Fibroblast of skin of left biceps (primary cell): ENCODE measurements around the gene HOXB6.

ENCODE experiments used
- DNase-seq, 2 experiments: peaks; one replicate each; pipeline ENCODE4 v3.0.0-alpha.2; 2013; ENCODE audit warnings: low read depth in 2 of 2

HOXB6 gene

GRCh38 chr17:48594538-48595277, 10.1 kb downstream of the HOXB6 start:
- no peak for DNase-seq

GRCh38 chr17:48593840-48594537, 10.8 kb downstream of the HOXB6 start:
- peak; percentile 92 to 94 for DNase-seq

GRCh38 chr17:48593126-48593829, 11.5 kb downstream of the HOXB6 start, which contains the start of gene HOXB5:
TSS of gene HOXB5 (minus strand) at chr17:48593779. CDS start at chr17:48593682, 97 bp downstream.
- DNase-seq, result no peak

- DNase-seq, result no peak
Observed at GRCh38 chr17:48592577-48592976, 12.2 kb downstream of the HOXB6 start.

GRCh38 chr17:48592057-48592514, 12.7 kb downstream of the HOXB6 start:
- DNase-seq, result no peak

GRCh38 chr17:48591255-48592056, 13.3 kb downstream of the HOXB6 start:
- DNase-seq, result no peak

- no peak for DNase-seq
Observed at GRCh38 chr17:48590607-48591161, 14.1 kb downstream of the HOXB6 start.

DNA sequence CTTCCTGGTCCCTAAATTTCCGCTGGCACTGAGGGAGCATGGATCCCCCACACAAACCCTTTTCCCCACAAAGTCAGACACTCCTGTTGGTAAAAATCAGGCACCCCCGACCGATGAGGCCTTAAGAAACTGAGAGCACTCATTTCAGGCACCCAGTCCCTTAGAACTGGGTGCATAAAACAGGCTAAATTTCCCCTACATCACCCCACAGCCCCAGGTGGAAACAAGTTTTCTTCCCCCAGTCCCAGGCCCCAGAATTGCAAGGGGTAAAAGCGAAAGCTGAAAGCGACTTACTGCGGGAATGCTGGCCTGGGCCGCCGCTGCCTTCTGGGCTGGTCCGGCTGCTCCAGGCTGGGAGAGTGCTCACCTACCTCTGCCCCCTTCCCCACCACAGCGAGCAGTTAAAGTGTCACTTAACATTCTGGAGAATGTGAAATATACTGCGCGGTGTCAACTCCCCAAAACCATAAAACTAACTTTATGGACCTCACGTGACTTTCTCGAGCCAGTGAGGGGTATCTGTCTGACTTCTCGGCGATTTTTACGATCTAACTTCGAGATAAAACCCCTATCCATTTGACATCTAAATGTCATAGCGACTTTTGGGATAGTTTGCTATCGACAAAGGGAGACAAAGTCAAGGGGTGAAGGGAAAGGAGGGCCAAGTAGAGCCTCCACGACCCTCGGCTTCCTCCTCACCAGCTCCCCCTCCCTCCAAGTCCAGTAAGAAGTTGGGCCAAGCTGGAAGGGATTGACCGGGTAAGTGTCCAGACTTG, 14.8 kb downstream of the HOXB6 start, which contains the start of gene HOXB3:
TSS of gene HOXB3 (minus strand) at position 411 of the 776 bp plus-strand sequence. CDS start 37,767 bp downstream, outside the sequence.
- no peak for DNase-seq

- no peak for DNase-seq
Observed at GRCh38 chr17:48589060-48589830, 15.5 kb downstream of the HOXB6 start.

DNA sequence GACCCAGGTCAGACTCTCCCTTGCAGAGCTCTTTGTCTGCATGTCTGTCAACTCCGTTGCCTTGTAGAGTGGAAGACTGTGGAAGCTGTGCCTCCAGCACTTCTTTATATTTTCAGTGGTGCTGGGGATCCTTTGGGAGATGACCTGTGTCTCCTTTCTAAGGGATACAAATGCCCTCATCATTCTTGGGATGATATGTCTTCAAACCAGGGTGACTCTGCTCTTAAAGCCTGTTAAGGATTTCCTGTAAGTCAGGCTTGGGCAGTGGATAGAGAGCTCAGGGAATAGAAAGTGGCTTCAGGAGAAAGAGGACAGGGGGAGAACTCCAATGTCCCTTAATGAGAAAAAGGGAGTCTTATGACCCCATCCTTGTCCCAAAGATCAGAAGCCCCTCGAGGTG, 16.3 kb downstream of the HOXB6 start:
- DNase-seq, result no peak

GRCh38 chr17:48588074-48588415, 16.7 kb downstream of the HOXB6 start:
- no peak for DNase-seq

- no peak for DNase-seq
Observed at GRCh38 chr17:48587276-48588073, 17.3 kb downstream of the HOXB6 start.

DNA sequence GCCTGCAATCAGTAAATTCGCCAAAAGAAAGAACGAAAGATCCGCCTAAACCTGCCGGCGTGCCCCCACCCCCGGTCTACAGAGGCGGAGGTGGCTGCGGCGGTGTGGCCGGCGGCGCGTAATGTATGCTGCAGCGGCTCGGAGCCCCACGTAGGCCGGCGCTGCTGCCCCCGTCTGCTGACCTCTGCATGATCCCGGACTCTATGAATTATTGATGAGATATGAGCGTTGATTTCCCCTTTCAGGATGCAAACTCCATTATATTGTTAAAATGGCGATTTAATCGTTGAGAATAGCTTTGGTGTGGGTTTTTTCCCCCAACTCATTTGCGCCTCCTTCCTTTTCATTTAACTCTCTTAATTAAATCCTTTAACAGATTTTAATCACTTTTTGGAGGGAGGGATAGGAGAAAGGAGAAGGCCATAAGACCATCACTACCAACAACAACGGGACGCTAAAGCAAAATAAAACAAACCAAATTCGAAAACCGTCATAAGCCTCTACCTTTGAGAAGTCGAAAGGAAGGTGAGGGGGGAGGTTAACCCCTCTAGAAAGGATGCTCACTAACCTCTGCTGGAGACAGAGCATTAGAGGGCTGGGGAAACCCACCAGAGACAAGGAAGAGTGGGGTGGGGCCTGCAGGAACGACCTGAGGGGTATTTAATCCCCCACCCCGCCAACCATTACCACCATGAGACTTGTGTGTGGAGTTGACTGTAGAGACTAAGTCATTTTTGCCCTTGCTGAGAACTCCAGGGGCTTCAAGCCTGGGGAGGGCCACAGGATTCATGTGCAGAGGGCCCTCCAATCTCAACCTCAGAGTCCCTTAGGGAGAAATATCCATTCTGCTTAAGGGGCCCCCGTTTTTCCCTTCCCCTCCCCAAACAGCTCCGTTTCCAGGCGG, 18.2 kb downstream of the HOXB6 start:
- DNase-seq, result no peak

GRCh38 chr17:48584223-48584741, 20.5 kb downstream of the HOXB6 start:
- DNase-seq, result no peak

DNA sequence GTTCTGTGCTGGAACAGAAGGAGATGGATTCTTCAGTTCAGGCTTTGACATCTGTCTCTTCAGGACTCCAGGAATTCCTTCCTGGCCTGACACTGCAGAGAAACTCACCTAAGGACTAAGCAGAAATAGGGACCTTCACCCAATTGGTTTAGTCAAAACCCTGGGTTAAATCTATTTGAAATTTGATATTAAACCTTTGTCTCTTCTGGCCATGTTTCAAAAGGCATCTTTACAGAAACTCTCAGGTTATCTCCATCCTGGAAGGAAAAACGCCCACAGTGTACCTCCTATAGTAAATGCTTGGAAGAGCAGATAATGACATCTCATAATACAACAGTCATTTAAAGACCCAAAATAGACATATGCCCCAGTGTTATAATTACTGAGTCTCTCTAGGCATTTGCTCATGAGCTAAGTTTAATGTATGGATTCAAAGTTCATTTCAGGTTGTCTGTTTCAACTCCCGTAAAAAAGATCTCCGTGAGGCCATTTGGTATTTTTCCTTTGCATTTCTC, 21.0 kb downstream of the HOXB6 start:
- DNase-seq, result no peak

DNA sequence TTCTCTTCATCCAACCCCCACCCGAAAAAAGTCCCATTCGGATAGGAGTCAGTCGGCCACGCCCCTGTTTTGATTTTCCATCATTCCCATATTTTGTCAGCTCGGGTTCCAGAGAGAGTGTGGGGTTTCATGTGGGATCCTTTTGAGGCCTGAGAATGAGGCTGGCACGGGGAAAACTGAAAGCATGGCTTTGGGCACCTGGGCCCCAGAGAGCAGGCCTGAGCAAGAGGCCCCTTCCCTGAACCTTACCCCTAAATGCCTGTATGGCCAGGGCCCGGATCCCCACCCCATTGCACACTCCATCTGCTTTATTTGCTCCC, 22.1 kb downstream of the HOXB6 start:
- no peak for DNase-seq

DNA sequence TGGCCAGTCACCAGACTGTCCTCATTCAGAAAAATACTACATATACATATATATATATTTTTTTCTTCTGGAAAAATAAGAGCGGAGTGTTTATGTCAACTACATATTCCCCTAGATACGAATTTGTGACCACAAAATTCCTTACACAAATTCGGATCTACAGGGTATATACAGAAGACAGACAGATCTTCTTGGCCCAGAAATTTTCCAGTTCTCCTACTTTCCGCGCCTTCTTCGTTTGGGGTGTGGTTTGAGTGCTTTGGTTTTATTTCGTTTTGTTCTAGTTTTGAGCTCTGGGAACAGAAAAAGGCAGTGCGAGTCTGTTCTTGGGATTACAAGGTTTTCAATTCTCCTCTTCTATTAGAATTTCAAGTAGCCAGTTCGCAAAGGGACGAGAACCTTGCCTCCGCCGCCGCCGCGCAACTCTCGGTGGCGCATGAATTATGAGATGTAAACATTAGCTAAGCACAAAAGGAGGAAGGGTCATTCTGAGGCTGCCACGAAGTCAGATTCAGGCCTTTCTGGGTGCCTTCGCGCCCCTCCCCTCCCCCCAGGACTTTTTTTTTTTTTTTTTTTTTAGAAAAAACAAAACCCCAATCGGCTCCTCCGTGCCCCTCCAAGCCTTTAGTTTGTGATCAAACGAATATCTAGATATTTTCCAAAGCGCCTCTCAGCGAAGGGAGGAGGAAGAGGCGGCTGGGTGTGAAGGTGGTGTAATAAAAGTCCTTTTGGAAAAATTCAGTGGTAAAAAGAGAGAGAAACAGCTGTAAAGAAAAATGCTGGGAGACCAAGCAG, 24.8 kb downstream of the HOXB6 start:
- no peak for DNase-seq
